Measurements from ENCODE around the gene FIBCD1.
A peak's percentile ranks its signal among the peaks of the same experiment; 100 is the strongest.

FIBCD1 gene

DNA sequence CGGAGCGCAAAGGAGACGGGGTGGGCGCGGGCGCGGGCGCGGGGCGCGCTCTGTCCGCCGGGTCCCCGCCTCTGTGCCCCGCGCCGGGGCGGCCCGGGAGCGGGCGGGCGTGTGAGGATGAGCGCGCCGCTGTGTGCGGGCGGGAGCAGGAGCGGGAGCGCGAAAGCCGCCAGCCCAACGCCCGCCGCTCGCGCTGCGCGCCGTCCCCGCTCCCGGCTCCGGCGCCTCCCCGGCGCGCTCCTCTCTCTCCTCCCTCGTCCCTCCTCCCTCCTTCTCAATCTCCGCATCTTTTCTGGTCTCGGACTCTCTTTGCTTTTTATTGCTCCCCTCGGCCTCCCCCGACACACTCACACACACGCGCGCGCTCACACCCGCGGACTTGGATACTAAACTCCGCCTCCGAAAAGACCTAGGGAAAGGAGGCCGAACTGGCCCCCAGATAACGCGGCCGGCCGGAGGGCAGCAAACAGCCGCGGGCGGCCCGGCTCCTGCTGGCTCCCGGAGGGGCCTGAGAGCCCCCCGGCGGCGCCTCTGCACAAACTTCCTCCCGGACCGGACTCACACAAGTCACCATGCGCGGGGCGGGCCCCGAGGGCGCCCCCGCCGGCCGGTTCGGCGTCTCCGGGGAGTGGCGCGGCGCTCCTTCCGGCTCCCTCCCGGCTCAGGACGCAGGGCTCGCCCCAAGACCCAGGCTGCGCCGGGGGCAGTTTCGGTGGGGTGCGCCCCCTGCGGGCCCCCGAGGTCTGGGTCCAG, at the start of gene FIBCD1:
FIBCD1 (minus strand) TSS at position 596 of the 753 bp plus-strand sequence. CDS start 640 bp downstream, outside the sequence.
- peak in 1 of 4 experiments; percentile 21 for DNase-seq (ENCODE audit: low read depth in 4 of 4, low spot score in 1 of 4)

- no peak for DNase-seq (ENCODE audit: low read depth in 4 of 4, low spot score in 1 of 4)
Observed at GRCh38 chr9:130988400-130988747, 49.3 kb upstream of the FIBCD1 start.

DNA sequence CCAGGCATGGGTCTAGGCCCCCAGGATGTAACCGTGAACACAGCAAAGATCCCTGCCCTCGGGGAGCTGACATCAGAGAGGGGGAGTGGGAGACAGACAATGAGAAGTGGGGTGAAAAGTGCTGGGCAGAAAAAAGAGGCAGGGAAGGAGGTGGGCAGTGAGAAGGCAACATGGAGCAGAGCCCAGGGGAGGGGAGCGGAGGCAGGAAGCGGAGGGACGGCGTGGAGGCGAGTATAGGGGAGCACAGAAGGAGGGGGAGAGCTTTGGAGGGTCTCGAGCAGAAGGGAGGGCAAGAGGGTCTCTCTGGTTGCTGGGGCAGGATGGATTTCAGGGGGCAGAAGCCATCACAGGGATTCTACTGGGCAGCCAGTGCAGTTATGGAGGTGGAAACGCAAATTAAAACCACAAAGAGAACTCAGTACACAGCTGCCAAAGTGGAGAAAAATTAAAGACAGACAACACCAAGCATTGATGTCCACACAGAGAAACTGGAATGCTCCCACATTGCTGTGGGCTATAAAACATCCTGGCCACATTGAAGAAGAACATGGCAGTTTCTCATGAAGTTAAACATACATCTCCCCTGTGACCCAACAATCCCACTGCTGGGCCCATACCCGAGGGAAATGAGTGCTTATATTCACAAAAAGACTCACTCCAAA, 48.8 kb upstream of the FIBCD1 start:
- DNase-seq (ENCODE audit: low read depth in 4 of 4, low spot score in 1 of 4): no peak

DNA sequence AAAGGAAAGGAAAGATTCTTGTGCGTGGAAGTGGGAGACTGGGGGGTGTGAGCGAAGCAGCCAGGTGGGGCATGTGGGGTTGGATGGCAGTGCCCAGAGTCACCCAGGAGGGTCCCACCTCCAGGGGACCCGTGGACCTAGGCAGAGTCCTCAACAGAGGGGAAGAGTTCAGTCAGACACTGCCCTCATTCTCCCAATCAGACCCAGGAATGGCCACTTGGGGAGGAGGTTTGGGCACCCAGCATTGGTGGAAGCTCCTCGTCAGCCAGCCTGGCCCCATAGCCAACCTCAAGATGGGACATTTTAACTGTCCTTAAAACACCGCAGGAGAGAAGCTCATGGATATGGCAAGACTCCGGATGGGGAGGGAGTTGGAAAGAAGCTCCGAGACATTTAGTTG, 48.0 kb upstream of the FIBCD1 start:
- no peak for DNase-seq (ENCODE audit: low read depth in 4 of 4, low spot score in 1 of 4)

DNA sequence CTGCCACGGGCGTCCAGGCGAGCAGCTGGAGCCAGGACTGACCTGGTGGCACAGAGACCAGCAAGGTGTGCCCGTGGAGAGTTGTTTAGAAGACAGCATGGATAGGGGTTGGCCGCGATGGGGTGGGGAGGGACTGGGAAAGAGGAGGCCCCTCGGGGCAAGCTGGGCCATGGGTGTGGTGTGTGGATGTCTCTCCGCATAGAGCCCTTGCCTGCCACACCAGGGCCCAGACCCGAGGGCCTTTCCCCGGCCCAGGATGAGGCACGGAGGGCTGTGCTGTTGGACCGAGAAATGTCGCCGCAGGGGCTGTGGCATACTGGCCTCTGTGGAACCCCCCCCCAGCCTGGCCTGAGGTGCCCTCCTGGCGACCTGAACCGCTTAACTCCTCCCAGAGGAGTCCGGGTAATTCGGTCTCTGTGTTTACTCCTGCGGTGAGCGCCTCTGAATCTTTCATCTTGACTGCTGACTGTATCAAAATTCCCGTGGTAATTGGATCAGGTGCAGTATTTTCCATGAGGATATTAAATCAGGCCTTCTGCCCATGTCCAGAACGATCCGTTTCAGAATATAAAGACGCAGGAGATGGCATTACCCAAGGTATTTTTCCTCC, 47.4 kb upstream of the FIBCD1 start:
- no peak for DNase-seq (ENCODE audit: low read depth in 4 of 4, low spot score in 1 of 4)

GRCh38 chr9:130985606-130986162, 46.6 kb upstream of the FIBCD1 start:
- DNase-seq (ENCODE audit: low read depth in 4 of 4, low spot score in 1 of 4): no peak

GRCh38 chr9:130985029-130985428, 46.0 kb upstream of the FIBCD1 start:
- DNase-seq (ENCODE audit: low read depth in 4 of 4, low spot score in 1 of 4): no peak

DNA sequence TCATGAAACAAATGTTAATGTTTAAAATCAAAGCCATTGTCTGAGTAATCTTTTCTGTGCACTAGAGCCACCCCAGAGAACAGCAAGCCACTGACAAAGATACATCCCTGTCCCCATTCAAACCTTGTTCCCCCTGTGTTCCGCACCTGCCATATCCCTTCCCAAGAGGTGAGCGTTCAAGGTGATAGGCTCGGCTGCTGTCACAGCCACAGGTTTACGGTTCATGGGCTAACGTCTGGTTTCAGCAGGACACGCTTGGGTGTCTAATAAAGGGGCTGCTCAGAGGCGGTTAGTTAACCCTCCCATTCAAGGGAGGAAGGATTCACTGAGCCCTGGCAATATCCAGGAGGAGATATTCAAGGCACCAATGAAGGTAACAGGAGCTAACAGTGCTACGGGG, 45.5 kb upstream of the FIBCD1 start:
- no peak for DNase-seq (ENCODE audit: low read depth in 4 of 4, low spot score in 1 of 4)

GRCh38 chr9:130983970-130984369, 44.9 kb upstream of the FIBCD1 start:
- DNase-seq (ENCODE audit: low read depth in 4 of 4, low spot score in 1 of 4): no peak

DNA sequence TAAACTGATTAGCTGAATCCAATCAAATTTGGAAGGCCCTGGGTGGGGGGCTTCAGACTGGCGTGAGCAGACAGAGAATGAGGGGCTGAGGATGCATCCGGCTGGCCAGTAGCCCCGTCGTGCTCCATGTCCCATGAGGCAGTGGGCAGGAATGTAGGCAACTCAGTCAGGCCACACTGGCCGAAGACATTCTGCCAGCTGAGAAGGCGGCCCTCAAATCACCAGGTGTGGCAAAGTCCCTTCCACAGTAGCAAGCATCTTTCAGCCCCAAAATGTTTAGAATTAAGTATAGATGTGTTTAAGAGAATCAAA, 44.3 kb upstream of the FIBCD1 start:
- no peak for DNase-seq (ENCODE audit: low read depth in 4 of 4, low spot score in 1 of 4)

GRCh38 chr9:130982636-130983358, 43.8 kb upstream of the FIBCD1 start:
- DNase-seq (ENCODE audit: low read depth in 4 of 4, low spot score in 1 of 4): no peak

DNA sequence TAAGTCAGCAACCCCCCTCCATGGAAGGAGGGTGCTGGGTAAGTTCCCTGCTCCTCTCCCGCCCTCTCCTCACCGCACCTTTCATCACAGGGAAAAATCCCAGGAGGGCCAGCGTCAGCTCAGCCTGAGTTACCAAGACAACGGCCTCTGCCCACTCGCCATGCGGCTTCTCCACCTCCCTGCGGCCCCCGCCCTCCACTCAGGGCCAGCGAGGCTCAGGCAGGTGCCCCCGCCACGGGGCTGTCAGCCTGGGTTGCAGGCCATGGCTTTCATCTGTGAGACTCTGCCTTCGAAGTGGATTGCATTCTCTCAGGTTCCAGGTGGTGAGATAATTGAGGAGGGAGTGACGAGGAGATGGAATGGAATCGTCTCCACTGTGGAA, 42.7 kb upstream of the FIBCD1 start:
- DNase-seq (ENCODE audit: low read depth in 4 of 4, low spot score in 1 of 4): no peak

DNA sequence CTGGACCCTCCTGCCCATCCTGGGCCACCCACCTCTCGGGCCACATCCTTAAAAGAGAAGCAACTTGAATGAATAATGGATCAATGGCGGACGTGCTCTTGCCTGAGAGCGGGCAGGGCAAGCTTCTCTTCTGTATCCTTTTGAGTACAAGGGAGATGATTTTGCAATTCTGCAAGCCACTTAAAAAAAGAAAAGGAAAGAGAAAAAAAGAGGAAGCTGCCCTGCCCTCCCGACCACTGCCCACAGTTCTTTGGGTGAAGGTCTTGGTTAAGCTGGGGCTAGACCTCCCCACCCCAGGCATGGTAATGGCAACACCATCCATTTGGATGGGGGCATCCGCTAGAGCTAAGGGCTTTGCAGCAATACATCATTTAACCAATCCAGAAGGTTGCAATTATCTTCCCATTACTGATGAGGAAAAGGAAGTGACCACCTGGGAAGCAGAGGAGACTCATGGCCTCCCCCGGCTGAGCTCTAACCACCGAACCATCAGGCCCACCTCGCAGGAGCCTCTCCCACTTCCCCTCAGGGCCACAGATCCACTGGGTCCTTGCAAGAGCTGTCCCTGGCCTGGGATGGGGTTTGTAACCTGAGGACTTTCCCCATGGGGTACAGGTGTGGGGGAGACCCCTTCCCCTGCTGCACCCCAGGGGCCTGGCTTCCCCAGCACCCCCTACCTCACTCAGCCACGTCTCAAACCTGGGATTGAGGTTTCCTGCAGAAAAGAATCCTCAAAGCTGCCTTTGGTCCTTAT, 42.1 kb upstream of the FIBCD1 start:
- DNase-seq (ENCODE audit: low read depth in 4 of 4, low spot score in 1 of 4): no peak

- no peak for DNase-seq (ENCODE audit: low read depth in 4 of 4, low spot score in 1 of 4)
Observed at GRCh38 chr9:130980526-130980925, 41.5 kb upstream of the FIBCD1 start.

GRCh38 chr9:130979591-130980385, 40.7 kb upstream of the FIBCD1 start:
- no peak for DNase-seq (ENCODE audit: low read depth in 4 of 4, low spot score in 1 of 4)

GRCh38 chr9:130977811-130978221, 38.8 kb upstream of the FIBCD1 start:
- no peak for DNase-seq (ENCODE audit: low read depth in 4 of 4, low spot score in 1 of 4)

- DNase-seq (ENCODE audit: low read depth in 4 of 4, low spot score in 1 of 4): no peak
Observed at GRCh38 chr9:130975932-130976841, 37.1 kb upstream of the FIBCD1 start.

GRCh38 chr9:130975156-130975555, 36.1 kb upstream of the FIBCD1 start:
- DNase-seq (ENCODE audit: low read depth in 4 of 4, low spot score in 1 of 4): no peak

DNA sequence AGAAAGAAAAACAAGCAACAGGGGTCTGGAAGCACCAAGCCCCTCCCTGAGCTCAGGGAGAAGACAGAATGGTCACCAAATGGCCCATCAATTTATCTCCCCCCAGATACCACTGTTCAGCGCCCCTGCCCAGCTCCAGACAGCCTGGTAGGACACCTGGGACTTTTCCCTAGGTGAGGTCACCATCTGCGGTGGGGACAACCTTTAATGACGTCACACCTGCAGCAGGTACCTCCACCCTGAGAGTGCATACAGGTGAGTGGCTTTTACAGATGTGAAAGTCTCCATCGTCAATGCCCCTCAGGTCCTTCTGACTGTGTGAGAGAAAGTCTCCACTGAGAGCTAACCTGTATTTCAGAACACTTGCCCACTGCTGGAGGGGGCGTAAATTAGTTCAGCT, 35.6 kb upstream of the FIBCD1 start:
- no peak for DNase-seq (ENCODE audit: low read depth in 4 of 4, low spot score in 1 of 4)

All from stimulated activated CD4-positive, alpha-beta T cell treated with anti-CD3 and anti-CD28 coated beads, Interleukin-1b, Interleukin-23, amount 100 ng/mL, for 24 hours (primary cell).